ENCODE measurements around the gene NOCT. TPM values are rescaled to one million over a fixed set of nuclear protein-coding genes. Genes with fewer than 3 reads are reported as not detected.

Gene NOCT
- total and polyA plus RNA-seq, 2 donors (not counting 3 experiments of a cell fraction or from before 2014, with no cell fraction given), result 7.6 to 20.1 TPM

DNA sequence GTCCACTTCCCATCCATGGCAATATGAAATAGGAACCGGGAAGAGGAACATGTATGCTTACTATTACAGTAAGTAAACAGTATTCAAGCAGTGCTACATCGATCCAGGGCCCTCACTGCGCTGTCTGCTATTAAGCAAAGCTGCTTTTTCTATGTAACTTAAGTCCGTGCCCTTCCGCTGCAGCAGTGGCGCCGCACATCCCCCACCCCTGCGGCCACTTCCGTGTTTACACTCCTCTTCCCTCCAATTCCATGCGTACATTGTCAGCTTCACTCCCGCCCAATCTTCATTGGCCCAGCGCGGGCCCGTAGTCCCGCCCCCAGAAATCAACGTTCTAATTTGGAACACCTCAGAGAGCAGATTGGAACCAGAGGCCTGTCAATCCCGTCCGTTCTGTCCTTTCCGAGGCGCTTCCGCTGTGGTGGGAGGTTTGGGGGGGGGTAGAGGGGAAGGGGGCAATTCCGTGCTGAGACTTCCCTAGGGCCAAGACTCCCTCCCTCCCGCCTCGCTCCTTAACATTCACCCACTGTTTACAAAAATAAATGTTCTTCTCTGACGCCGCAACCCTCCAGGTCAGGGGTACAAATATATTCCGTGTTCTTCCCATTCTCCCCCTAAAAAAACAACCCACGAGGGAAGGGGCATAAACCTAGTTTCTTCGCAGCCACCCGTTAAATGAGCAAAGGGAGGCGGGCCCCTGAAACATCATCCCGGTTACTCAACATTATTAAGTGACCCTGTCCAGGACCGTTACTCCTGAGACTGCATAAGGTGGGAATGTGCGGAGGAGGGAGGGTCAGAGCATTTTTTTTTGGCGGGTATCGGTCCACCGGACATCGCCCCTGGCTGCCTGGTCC, 67.4 kb downstream of the NOCT start:
- peak overlapping the region; percentile 65 to 100 (median 87) for H3K4me3 ChIP-seq (replicated peaks in 1 of 3; ENCODE audit: insufficient read depth in 1 of 3, low read depth in 1 of 3, low read length in 3 of 3)
- peaks cover 54% of the 10 kb centered on the region for H3K79me2 ChIP-seq (ENCODE audit: control insufficient read depth, insufficient read depth, low read length)
- TSS peak; percentile 74 for BruUV-seq (replicated peaks)

More for the DNA sequence above, 67.4 kb downstream of the NOCT start:
- H3K36me3 ChIP-seq (ENCODE audit: control insufficient read depth in 2 of 2, extremely low read depth in 1 of 2, insufficient read depth in 2 of 2, low read length in 2 of 2), result no peaks in the 10 kb centered on the region
- no peak for TF ChIP-seq POLR2A (IDR thresholded peaks at IDR 0.05; ENCODE audit: low read depth, low read length)
- peak; percentile 66 for TF ChIP-seq POLR2AphosphoS5 (IDR thresholded peaks at IDR 0.05; ENCODE audit: insufficient read depth, low read depth, low read length)
- TF ChIP-seq, protein P1, sequence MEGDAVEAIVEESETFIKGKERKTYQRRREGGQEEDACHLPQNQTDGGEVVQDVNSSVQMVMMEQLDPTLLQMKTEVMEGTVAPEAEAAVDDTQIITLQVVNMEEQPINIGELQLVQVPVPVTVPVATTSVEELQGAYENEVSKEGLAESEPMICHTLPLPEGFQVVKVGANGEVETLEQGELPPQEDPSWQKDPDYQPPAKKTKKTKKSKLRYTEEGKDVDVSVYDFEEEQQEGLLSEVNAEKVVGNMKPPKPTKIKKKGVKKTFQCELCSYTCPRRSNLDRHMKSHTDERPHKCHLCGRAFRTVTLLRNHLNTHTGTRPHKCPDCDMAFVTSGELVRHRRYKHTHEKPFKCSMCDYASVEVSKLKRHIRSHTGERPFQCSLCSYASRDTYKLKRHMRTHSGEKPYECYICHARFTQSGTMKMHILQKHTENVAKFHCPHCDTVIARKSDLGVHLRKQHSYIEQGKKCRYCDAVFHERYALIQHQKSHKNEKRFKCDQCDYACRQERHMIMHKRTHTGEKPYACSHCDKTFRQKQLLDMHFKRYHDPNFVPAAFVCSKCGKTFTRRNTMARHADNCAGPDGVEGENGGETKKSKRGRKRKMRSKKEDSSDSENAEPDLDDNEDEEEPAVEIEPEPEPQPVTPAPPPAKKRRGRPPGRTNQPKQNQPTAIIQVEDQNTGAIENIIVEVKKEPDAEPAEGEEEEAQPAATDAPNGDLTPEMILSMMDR (IDR thresholded peaks at IDR 0.05; ENCODE audit: extremely low read depth in 1 of 2, insufficient read depth in 1 of 2, low read depth in 1 of 2, low read length in 2 of 2), result no peak
- TF ChIP-seq FOS (IDR thresholded peaks at IDR 0.05; ENCODE audit: borderline replicate concordance, insufficient read depth, low read length), result no peak
- TF ChIP-seq EZH2 (IDR thresholded peaks at IDR 0.05; ENCODE audit: borderline replicate concordance, low read depth, low read length, severe bottlenecking), result no peak
- no peak for TF ChIP-seq JUN (IDR thresholded peaks at IDR 0.05; ENCODE audit: borderline replicate concordance, insufficient read depth, insufficient read length, low read depth)
- no peak for TF ChIP-seq MYC (IDR thresholded peaks at IDR 0.05; ENCODE audit: low read depth, low read length)
- TF ChIP-seq, protein P2, sequence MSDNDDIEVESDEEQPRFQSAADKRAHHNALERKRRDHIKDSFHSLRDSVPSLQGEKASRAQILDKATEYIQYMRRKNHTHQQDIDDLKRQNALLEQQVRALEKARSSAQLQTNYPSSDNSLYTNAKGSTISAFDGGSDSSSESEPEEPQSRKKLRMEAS (IDR thresholded peaks at IDR 0.05; ENCODE audit: insufficient read depth, insufficient read length), result peak; percentile 51
- no peak for TF ChIP-seq GATA2 (IDR thresholded peaks at IDR 0.05; ENCODE audit: insufficient read depth, insufficient read length, low read depth, low read length)
- H4K20me1 ChIP-seq (replicated peaks; ENCODE audit: control insufficient read depth, extremely low read depth, insufficient read depth, low read length), result peaks cover 7% of the 10 kb centered on the region
- ChIA-PET POLR2A (interaction anchor here (0.7 to 1.0 kb wide), 3 partner anchors 9 to 217 kb away, joined by 3 to 11 read pairs (median 3); no protein-coding TSS in a partner anchor), CTCF (interaction anchor here (1.0 to 5.7 kb wide), 4 partner anchors 16 to 213 kb away, joined by 3 to 66 read pairs (median 4); no protein-coding TSS in a partner anchor)
- H2AFZ ChIP-seq (ENCODE audit: low read depth, low read length), result peak overlapping the region; percentile 84
- no peaks in the 10 kb centered on the region for H3K9me1 ChIP-seq (replicated peaks; ENCODE audit: control insufficient read depth, extremely low read depth, insufficient read depth, low read length)
- intact Hi-C loops (cut with micrococcal nuclease), result loop anchor here (1.0 kb wide), 4 partner anchors 68 to 370 kb away; partner anchors contain the start of genes ELF2, NAA15 and NOCT
- FAIRE-seq (peak; percentile 87), DNase-seq (ENCODE audit: low read depth, low spot score) (peak; percentile 99)
- dilution Hi-C loops (cut with MboI; ENCODE audit: extremely low pct_ligation_motif_present, low sequenced_read_pairs), result no loop called here
- peak overlapping the region; percentile 97 for H3K9ac ChIP-seq (replicated peaks; ENCODE audit: extremely low read depth, insufficient read depth, low read length)
- peak overlapping the region; percentile 93 for H3K4me2 ChIP-seq (ENCODE audit: insufficient read depth, low read length)
- H3K4me1 ChIP-seq (ENCODE audit: control insufficient read depth, extremely low read depth, insufficient read depth, low read length), result peaks cover 19% of the 10 kb centered on the region
- H3K27ac ChIP-seq (ENCODE audit: insufficient read depth, low read depth, low read length), result peak overlapping the region; percentile 85
- H3K9me3 ChIP-seq (replicated peaks; ENCODE audit: control insufficient read depth, insufficient read depth, low read length), result no peaks in the 10 kb centered on the region
- H3K27me3 ChIP-seq (ENCODE audit: control insufficient read depth in 2 of 2, insufficient read depth in 2 of 2, low read length in 2 of 2), result no peaks in the 10 kb centered on the region

All from endothelial cell of umbilical vein (primary cell).